HepG2 (cell line): ENCODE measurements around the gene CCNA2. TPM values are rescaled to one million over a fixed set of nuclear protein-coding genes. Genes with fewer than 3 reads are reported as not detected.

Source experiments
- AKAP8 ChIP-seq: sonication (generic); formaldehyde crosslinking; IDR thresholded peaks from 2 replicates; pipeline ENCODE4 v1.5.1; 2020; ENCODE audit warnings: mild to moderate bottlenecking, missing genetic modification reagents
- ATF7-NPFF ChIP-seq: sonication (generic); formaldehyde crosslinking; IDR thresholded peaks from 2 replicates; pipeline ENCODE4 v1.8.1; 2023; ENCODE audit warnings: mild to moderate bottlenecking, low read depth, missing genetic modification reagents, moderate library complexity
- FUBP1 ChIP-seq: sonication (generic); formaldehyde crosslinking; IDR thresholded peaks from 2 replicates; pipeline ENCODE4 v1.5.1; 2020; ENCODE audit warnings: missing genetic modification reagents, mild to moderate bottlenecking, borderline replicate concordance
- NCOA1 ChIP-seq: sonication (generic); formaldehyde crosslinking; IDR thresholded peaks from 2 replicates; pipeline ENCODE4 v1.9.0; 2021; ENCODE audit warnings: missing genetic modification reagents
- NCOA5 ChIP-seq: sonication (generic); formaldehyde crosslinking; IDR thresholded peaks from 2 replicates; pipeline ENCODE4 v1.4.0; 2020; ENCODE audit warnings: missing genetic modification reagents
- POLR2AphosphoS5 ChIP-seq: IDR thresholded peaks from 2 replicates; pipeline ENCODE4 v1.6.1; 2012; ENCODE audit warnings: low read depth, low read length
- RARA ChIP-seq: IDR thresholded peaks from 2 replicates; pipeline ENCODE4 v1.6.1; 2016; ENCODE audit warnings: missing genetic modification reagents, missing compliant biosample characterization
- SAFB2 ChIP-seq: sonication (generic); formaldehyde crosslinking; IDR thresholded peaks from 2 replicates; pipeline ENCODE4 v1.5.1; 2020; ENCODE audit warnings: missing genetic modification reagents, low read depth, mild to moderate bottlenecking, borderline replicate concordance
- TBL1XR1 ChIP-seq: fragments of 150-350 bp; IDR thresholded peaks from 2 replicates; pipeline ENCODE4 v1.6.1; 2014; ENCODE audit warnings: borderline replicate concordance, low read length; ENCODE audit not compliant: partially characterized antibody
- XBP1 ChIP-seq: sonication (generic); formaldehyde crosslinking; IDR thresholded peaks from 2 replicates; pipeline ENCODE4 v1.5.0; 2020; ENCODE audit warnings: missing genetic modification reagents
- ZFAT ChIP-seq: sonication (generic); formaldehyde crosslinking; conservative IDR thresholded peaks from 2 replicates; pipeline ENCODE4 v1.8.1; 2023; ENCODE audit warnings: missing genetic modification reagents, inconsistent platforms
- ZNF292 ChIP-seq: sonication (generic); formaldehyde crosslinking; IDR thresholded peaks from 2 replicates; pipeline ENCODE4 v1.8.1; 2022; ENCODE audit warnings: mild to moderate bottlenecking, low read depth, missing genetic modification reagents, borderline replicate concordance
- ZNF318 ChIP-seq: sonication (generic); formaldehyde crosslinking; IDR thresholded peaks from 2 replicates; pipeline ENCODE4 v1.4.0; 2020; ENCODE audit warnings: mild to moderate bottlenecking, missing genetic modification reagents
- ZNF552 ChIP-seq: sonication (generic); formaldehyde crosslinking; IDR thresholded peaks from 2 replicates; pipeline ENCODE4 v1.9.0; 2022; ENCODE audit warnings: missing genetic modification reagents, mild to moderate bottlenecking, borderline replicate concordance
- ZNF615 ChIP-seq: sonication (generic); formaldehyde crosslinking; IDR thresholded peaks from 2 replicates; pipeline ENCODE4 v1.5.0; 2020; ENCODE audit warnings: mild to moderate bottlenecking, missing genetic modification reagents, borderline replicate concordance
- ZNF792 ChIP-seq: IDR thresholded peaks from 2 replicates; pipeline ENCODE4 v1.6.1; 2016
- polyA plus RNA-seq, 8 experiments: library from polyadenylated mRNA; depleted of rRNA in 3 of 8; stranded (reverse) in 7 of 8; unstranded in 1 of 8; fragments of >200 nt; fragmentation: Illumina TruSeq in 4 of 8; extraction: Trizol in 4 of 8; gene quantifications; 2 replicates each; pipeline versions ENCODE4 v1.2.1 to v1.2.3, GENCODE V29; 2011 to 2016; ENCODE audit warnings: low read depth in 4 of 8, missing spikeins in 1 of 8, mixed read lengths in 1 of 8; ENCODE audit not compliant: insufficient read depth in 1 of 8
- total RNA-seq, 5 experiments: library from RNA; depleted of rRNA; stranded (reverse); fragments of >200 nt; fragmentation: Illumina TruSeq; extraction: Trizol; gene quantifications; 2 replicates each; pipeline ENCODE4 v1.2.3, GENCODE V29; 2016; ENCODE audit warnings: low read depth in 1 of 5
- TF ChIP-seq, protein P1 (sequence below): sonication (generic); formaldehyde crosslinking; IDR thresholded peaks from 2 replicates; pipeline ENCODE4 v1.8.1; 2023; ENCODE audit warnings: mild to moderate bottlenecking, missing genetic modification reagents

CCNA2 gene
- total and polyA plus RNA-seq, 2 of the 13 experiments (the other 11 are each of a cell fraction or from before 2014, with no cell fraction given), result 31.3 to 105 TPM

DNA sequence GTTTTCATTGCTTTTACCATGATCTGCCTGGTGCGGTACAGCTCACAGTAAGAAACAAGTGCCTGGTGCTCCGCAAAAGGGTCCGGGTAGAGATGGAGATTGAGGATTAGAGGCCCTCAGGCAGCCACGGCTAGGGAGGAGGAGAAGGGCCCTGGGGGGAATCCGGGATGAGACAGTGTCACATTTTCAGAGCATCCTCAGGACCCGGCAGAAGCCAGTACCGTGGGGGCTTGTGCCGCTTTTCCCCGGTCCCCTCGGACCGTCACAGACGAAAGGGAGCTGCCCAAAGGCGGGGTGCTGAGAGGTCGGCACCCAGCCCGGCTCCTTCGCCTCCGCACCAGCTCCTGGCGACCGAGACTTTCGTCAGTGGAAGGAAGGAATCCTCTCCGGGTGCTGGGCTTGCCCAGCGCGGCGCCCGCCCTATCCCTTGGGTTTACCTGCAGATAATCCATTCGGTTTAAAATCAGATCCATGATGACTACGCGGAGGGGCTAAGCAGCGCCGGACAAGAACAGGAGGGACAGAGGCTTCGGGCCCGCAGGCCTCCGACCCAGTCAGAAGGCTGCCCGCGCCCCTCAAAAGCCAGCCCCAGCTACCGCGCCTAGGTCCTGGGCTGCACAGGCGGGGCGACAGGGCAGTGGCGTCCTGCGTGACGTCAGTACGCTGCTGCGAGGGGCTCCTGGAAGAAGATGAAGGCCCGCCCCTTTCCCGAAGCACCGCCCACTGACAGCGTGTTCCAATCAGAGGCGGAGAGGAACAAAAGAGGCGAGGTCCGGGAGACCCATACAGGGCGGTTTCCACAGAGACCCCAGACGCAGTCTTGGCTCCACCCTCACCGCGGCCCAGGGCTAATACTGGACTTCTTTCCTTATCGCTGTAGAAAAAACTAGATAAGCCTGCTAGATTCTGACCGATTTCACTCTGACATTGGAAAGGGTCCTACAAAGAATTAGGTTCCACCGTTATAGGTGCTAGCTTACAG lies 46.4 kb upstream of the CCNA2 start, which contains the start of gene BBS7 (continued):
- TF ChIP-seq TBL1XR1, result no peak
- TF ChIP-seq RARA (CRISPR knock-in tag), result no peak
- no peak for TF ChIP-seq NCOA1 (CRISPR knock-in tag)
- no peak for TF ChIP-seq ZNF552 (CRISPR knock-in tag)
- TF ChIP-seq XBP1 (CRISPR knock-in tag), result no peak
- peak; percentile 44; the same call in 1 of the 2 replicates for TF ChIP-seq ZNF292 (CRISPR knock-in tag)
- no peak; the same call in 1 of the 2 replicates for TF ChIP-seq ATF7-NPFF
- no peak for TF ChIP-seq AKAP8 (CRISPR knock-in tag)
- no peak for TF ChIP-seq FUBP1 (CRISPR knock-in tag)
- TF ChIP-seq, protein P1, sequence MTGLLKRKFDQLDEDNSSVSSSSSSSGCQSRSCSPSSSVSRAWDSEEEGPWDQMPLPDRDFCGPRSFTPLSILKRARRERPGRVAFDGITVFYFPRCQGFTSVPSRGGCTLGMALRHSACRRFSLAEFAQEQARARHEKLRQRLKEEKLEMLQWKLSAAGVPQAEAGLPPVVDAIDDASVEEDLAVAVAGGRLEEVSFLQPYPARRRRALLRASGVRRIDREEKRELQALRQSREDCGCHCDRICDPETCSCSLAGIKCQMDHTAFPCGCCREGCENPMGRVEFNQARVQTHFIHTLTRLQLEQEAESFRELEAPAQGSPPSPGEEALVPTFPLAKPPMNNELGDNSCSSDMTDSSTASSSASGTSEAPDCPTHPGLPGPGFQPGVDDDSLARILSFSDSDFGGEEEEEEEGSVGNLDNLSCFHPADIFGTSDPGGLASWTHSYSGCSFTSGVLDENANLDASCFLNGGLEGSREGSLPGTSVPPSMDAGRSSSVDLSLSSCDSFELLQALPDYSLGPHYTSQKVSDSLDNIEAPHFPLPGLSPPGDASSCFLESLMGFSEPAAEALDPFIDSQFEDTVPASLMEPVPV, result peak; percentile 36; the same call in 1 of the 2 replicates
- no peak for TF ChIP-seq NCOA5 (CRISPR knock-in tag)
- no peak for TF ChIP-seq ZNF318 (CRISPR knock-in tag)
- no peak for TF ChIP-seq ZNF792 (CRISPR knock-in tag)
- TF ChIP-seq POLR2AphosphoS5, result peak; percentile 87
- no peak for TF ChIP-seq ZFAT
- TF ChIP-seq SAFB2 (CRISPR knock-in tag), result no peak
- no peak for TF ChIP-seq ZNF615
